ENCODE data around the gene CCNB3. TPM values are rescaled to one million over a fixed set of nuclear protein-coding genes. Genes with fewer than 3 reads are reported as not detected.

The CCNB3 gene
- polyA plus RNA-seq, 1 of the 3 experiments (the other 2 are of a cell fraction): 1.8 TPM

DNA sequence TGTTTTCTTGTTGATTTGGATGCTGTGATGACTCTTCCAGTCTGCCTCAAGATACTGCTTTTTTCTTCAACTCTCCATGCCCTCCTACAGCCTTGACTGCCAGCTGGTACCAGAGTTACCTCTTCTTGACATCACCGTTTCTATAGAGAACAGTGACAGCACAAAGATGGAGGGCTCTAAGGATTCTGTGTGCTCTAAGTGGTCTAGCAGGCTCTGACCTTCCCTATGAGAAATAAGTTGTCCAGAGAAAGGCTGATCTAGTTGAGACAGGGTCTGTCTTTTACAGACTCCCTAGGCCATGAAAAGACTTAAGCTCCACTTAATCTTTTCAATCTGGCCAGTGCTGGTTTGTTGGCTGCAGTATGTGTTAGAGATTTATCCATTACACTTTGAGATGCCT, 3.7 kb upstream of the CCNB3 start, which contains the start of gene AKAP4:
TSS of gene AKAP4 (minus strand) at position 101 of the 400 bp plus-strand sequence. CDS start 118 bp downstream, outside the sequence.
- Histone ChIP-seq H3K4me3 (ENCODE audit: low read depth in 2 of 2, low read length in 1 of 2) (no peak within 1 kb of the TSS), H3K4me1 (ENCODE audit: control insufficient read depth in 1 of 2, insufficient read depth in 2 of 2, low read depth in 1 of 2, low read length in 1 of 2) (peaks cover 2 to 5% of the 10 kb centered on the region in 2 experiments; a peak in 1 of 4 replicates), H3K9me2 (no peaks in the 10 kb centered on the region), H3K9me3 (no peaks in the 10 kb centered on the region), H3K36me3 (replicated peaks in 1 of 2; ENCODE audit: control insufficient read depth in 1 of 2, insufficient read depth in 2 of 2, low read length in 1 of 2) (no peaks in the 10 kb centered on the region), H3K4me2 (no peak within 1 kb of the TSS), H3F3A (replicated peaks; ENCODE audit: insufficient read depth) (no peaks in the 10 kb centered on the region), H2AFZ (ENCODE audit: low read depth) (no peak within 1 kb of the TSS), H3K9ac (no peak within 1 kb of the TSS), H3K27ac (ENCODE audit: low read depth in 2 of 2, low read length in 1 of 2) (no peak within 1 kb of the TSS), H4K20me1 (ENCODE audit: insufficient read depth) (no peaks in the 10 kb centered on the region), H3K79me2 (ENCODE audit: insufficient read depth) (no peaks in the 10 kb centered on the region), H3K27me3 (ENCODE audit: insufficient read depth) (no peaks in the 10 kb centered on the region; the same call in 1 of the 2 replicates)
- 38% methylated on average over 1 of the region's 1 CpG for WGBS (ENCODE audit: low lambda C conversion rate)
- CTCF ChIA-PET: interaction anchor here (1.3 to 2.5 kb wide), 3 partner anchors 20 to 284 kb away, joined by 3 to 7 read pairs (median 6); no protein-coding TSS in a partner anchor
- POLR2A ChIA-PET: no interaction called here
- TF ChIP-seq NRF1 (IDR thresholded peaks at IDR 0.05; ENCODE audit: low read depth, low read length) (no peak), NFIC (IDR thresholded peaks at IDR 0.05; ENCODE audit: borderline replicate concordance) (no peak), CHD2 (IDR thresholded peaks at IDR 0.05; ENCODE audit: low read length, partially characterized antibody) (no peak), TEAD4 (IDR thresholded peaks at IDR 0.05; ENCODE audit: borderline replicate concordance, insufficient read depth) (no peak), GABPA (IDR thresholded peaks at IDR 0.05; ENCODE audit: low read depth) (no peak), JUND (IDR thresholded peaks at IDR 0.05) (no peak), RAD21 (IDR thresholded peaks at IDR 0.05; ENCODE audit: low read length) (no peak), FOXM1 (IDR thresholded peaks at IDR 0.05; ENCODE audit: low read depth) (no peak), FOXJ3 (CRISPR knock-in tag; IDR thresholded peaks at IDR 0.05) (no peak), EP300 (IDR thresholded peaks at IDR 0.05; ENCODE audit: borderline replicate concordance in 1 of 2, low read depth in 1 of 2, low read length in 1 of 2) (no peak), GATA2 (CRISPR knock-in tag; IDR thresholded peaks at IDR 0.05) (no peak), ELF1 (IDR thresholded peaks at IDR 0.05) (no peak)
- TF ChIP-seq, protein P1, sequence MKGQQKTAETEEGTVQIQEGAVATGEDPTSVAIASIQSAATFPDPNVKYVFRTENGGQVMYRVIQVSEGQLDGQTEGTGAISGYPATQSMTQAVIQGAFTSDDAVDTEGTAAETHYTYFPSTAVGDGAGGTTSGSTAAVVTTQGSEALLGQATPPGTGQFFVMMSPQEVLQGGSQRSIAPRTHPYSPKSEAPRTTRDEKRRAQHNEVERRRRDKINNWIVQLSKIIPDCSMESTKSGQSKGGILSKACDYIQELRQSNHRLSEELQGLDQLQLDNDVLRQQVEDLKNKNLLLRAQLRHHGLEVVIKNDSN (IDR thresholded peaks at IDR 0.05; ENCODE audit: borderline replicate concordance, low read depth): no peak
- TF ChIP-seq, protein P2, sequence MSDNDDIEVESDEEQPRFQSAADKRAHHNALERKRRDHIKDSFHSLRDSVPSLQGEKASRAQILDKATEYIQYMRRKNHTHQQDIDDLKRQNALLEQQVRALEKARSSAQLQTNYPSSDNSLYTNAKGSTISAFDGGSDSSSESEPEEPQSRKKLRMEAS (IDR thresholded peaks at IDR 0.05; ENCODE audit: low read depth): no peak
- TF ChIP-seq, protein P3, sequence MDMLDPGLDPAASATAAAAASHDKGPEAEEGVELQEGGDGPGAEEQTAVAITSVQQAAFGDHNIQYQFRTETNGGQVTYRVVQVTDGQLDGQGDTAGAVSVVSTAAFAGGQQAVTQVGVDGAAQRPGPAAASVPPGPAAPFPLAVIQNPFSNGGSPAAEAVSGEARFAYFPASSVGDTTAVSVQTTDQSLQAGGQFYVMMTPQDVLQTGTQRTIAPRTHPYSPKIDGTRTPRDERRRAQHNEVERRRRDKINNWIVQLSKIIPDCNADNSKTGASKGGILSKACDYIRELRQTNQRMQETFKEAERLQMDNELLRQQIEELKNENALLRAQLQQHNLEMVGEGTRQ (IDR thresholded peaks at IDR 0.05; ENCODE audit: borderline replicate concordance, low read depth, low read length): no peak
- TF ChIP-seq, protein P4, sequence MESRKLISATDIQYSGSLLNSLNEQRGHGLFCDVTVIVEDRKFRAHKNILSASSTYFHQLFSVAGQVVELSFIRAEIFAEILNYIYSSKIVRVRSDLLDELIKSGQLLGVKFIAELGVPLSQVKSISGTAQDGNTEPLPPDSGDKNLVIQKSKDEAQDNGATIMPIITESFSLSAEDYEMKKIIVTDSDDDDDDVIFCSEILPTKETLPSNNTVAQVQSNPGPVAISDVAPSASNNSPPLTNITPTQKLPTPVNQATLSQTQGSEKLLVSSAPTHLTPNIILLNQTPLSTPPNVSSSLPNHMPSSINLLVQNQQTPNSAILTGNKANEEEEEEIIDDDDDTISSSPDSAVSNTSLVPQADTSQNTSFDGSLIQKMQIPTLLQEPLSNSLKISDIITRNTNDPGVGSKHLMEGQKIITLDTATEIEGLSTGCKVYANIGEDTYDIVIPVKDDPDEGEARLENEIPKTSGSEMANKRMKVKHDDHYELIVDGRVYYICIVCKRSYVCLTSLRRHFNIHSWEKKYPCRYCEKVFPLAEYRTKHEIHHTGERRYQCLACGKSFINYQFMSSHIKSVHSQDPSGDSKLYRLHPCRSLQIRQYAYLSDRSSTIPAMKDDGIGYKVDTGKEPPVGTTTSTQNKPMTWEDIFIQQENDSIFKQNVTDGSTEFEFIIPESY (IDR thresholded peaks at IDR 0.05; ENCODE audit: borderline replicate concordance, low read depth): no peak
- TF ChIP-seq, protein P5, sequence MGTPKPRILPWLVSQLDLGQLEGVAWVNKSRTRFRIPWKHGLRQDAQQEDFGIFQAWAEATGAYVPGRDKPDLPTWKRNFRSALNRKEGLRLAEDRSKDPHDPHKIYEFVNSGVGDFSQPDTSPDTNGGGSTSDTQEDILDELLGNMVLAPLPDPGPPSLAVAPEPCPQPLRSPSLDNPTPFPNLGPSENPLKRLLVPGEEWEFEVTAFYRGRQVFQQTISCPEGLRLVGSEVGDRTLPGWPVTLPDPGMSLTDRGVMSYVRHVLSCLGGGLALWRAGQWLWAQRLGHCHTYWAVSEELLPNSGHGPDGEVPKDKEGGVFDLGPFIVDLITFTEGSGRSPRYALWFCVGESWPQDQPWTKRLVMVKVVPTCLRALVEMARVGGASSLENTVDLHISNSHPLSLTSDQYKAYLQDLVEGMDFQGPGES (IDR thresholded peaks at IDR 0.05; ENCODE audit: low read depth, low read length): no peak
- TF ChIP-seq, protein P6, sequence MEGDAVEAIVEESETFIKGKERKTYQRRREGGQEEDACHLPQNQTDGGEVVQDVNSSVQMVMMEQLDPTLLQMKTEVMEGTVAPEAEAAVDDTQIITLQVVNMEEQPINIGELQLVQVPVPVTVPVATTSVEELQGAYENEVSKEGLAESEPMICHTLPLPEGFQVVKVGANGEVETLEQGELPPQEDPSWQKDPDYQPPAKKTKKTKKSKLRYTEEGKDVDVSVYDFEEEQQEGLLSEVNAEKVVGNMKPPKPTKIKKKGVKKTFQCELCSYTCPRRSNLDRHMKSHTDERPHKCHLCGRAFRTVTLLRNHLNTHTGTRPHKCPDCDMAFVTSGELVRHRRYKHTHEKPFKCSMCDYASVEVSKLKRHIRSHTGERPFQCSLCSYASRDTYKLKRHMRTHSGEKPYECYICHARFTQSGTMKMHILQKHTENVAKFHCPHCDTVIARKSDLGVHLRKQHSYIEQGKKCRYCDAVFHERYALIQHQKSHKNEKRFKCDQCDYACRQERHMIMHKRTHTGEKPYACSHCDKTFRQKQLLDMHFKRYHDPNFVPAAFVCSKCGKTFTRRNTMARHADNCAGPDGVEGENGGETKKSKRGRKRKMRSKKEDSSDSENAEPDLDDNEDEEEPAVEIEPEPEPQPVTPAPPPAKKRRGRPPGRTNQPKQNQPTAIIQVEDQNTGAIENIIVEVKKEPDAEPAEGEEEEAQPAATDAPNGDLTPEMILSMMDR (IDR thresholded peaks at IDR 0.05): no peak
- DNase-seq: no peak

All from SK-N-SH (cell line).